Hepatocyte (in vitro differentiated cells): ENCODE measurements around the gene PDE7B. TPM values are rescaled to one million over a fixed set of nuclear protein-coding genes. Genes with fewer than 3 reads are reported as not detected.

Experiments used
- DNase-seq: peaks from one replicate; pipeline ENCODE4 v3.0.0-alpha.2; 2016; ENCODE audit warnings: low spot score
- H2AFZ ChIP-seq: fragments of 200-600 bp; sonication (generic); 2 replicates; pipeline ENCODE4 v1.6.0; 2016; ENCODE audit warnings: antibody characterized with exemption, mild to moderate bottlenecking
- H3K27ac ChIP-seq: fragments of 200-600 bp; sonication (generic); 2 replicates; pipeline ENCODE4 v1.5.1; 2016; ENCODE audit warnings: mild to moderate bottlenecking
- H3K27me3 ChIP-seq: fragments of 200-600 bp; sonication (generic); 2 replicates; pipeline ENCODE4 v1.6.1; 2016
- H3K36me3 ChIP-seq: fragments of 200-600 bp; sonication (generic); replicated peaks from 2 replicates; pipeline ENCODE4 v1.5.1; 2016; ENCODE audit warnings: low read depth; ENCODE audit not compliant: insufficient read depth
- H3K4me1 ChIP-seq: fragments of 200-600 bp; sonication (generic); 2 replicates; pipeline ENCODE4 v1.5.1; 2016; ENCODE audit warnings: mild to moderate bottlenecking, moderate library complexity; ENCODE audit not compliant: insufficient read depth
- H3K4me2 ChIP-seq: fragments of 200-600 bp; sonication (generic); 2 replicates; pipeline ENCODE4 v1.6.0; 2016
- H3K4me3 ChIP-seq: fragments of 200-600 bp; sonication (generic); 2 replicates; pipeline ENCODE4 v1.5.1; 2016; ENCODE audit warnings: mild to moderate bottlenecking
- H3K79me2 ChIP-seq: fragments of 200-600 bp; sonication (generic); 2 replicates; pipeline ENCODE4 v1.6.0; 2017; ENCODE audit warnings: mild to moderate bottlenecking
- H3K9me2 ChIP-seq: fragments of 200-600 bp; sonication (generic); replicated peaks from 2 replicates; pipeline ENCODE4 v1.6.0; 2017; ENCODE audit warnings: mild to moderate bottlenecking; ENCODE audit not compliant: insufficient read depth
- H3K9me3 ChIP-seq: fragments of 200-600 bp; sonication (generic); 2 replicates; pipeline ENCODE4 v1.5.1; 2016; ENCODE audit warnings: low read depth, mild to moderate bottlenecking
- H4K20me1 ChIP-seq: fragments of 200-600 bp; sonication (generic); 2 replicates; pipeline ENCODE4 v1.6.0; 2016; ENCODE audit warnings: mild to moderate bottlenecking; ENCODE audit not compliant: insufficient read depth, poor library complexity, severe bottlenecking
- CTCF ChIP-seq: fragments of 200-600 bp; sonication (generic); IDR thresholded peaks from 2 replicates; pipeline ENCODE4 v1.5.1; 2016; ENCODE audit warnings: antibody characterized with exemption, mild to moderate bottlenecking; ENCODE audit not compliant: poor library complexity
- EZH2 ChIP-seq: fragments of 200-600 bp; sonication (generic); IDR thresholded peaks from 2 replicates; pipeline ENCODE4 v1.6.1; 2016; ENCODE audit warnings: antibody characterized with exemption, mild to moderate bottlenecking, borderline replicate concordance
- EZH2phosphoT487 ChIP-seq: fragments of 200-600 bp; sonication (generic); IDR thresholded peaks from one replicate; pipeline ENCODE4 v1.6.1; 2018; ENCODE audit warnings: antibody characterized with exemption, mild to moderate bottlenecking, low read depth, moderate library complexity; ENCODE audit not compliant: unreplicated experiment, severe bottlenecking
- WGBS: methylation state at CpG from one replicate; pipeline ENCODE4 v1.1.6; 2016; ENCODE audit warnings: low lambda C conversion rate; ENCODE audit errors: missing lambda C conversion rate; 5-methylcytosine and 5-hydroxymethylcytosine counted together
- polyA plus RNA-seq: library from polyadenylated mRNA; unstranded; fragments of >200 nt; fragmentation: Nextera tagmentation; extraction: Ambion mirVana; gene quantifications from 2 replicates; pipeline ENCODE4 v1.2.1, GENCODE V29; 2016
- total RNA-seq: library from RNA; depleted of rRNA; stranded (reverse); fragments of >200 nt; gene quantifications from 2 replicates; pipeline ENCODE4 v1.2.3, GENCODE V29; 2014

The PDE7B gene
- total and polyA plus RNA-seq, 2 experiments from 2014 or later = 3.4 to 7.2 TPM

GRCh38 chr6:136025736-136026135 lies 174.2 kb downstream of the PDE7B start:
- no peak for DNase-seq
- Histone ChIP-seq H3K27me3 (no peaks in the 10 kb centered on the region), H2AFZ (no peak overlapping the region), H4K20me1 (no peaks in the 10 kb centered on the region), H3K9me3 (no peaks in the 10 kb centered on the region), H3K9me2 (no peaks in the 10 kb centered on the region), H3K27ac (no peak overlapping the region), H3K4me3 (no peak overlapping the region), H3K4me1 (no peaks in the 10 kb centered on the region), H3K79me2 (no peaks in the 10 kb centered on the region), H3K4me2 (no peak overlapping the region), H3K36me3 (no peaks in the 10 kb centered on the region)
- no peak for TF ChIP-seq EZH2
- TF ChIP-seq CTCF = no peak
- TF ChIP-seq EZH2phosphoT487 = no peak
- 84% methylated on average over 2 of the region's 2 CpGs for WGBS

GRCh38 chr6:136030131-136030530 lies 178.6 kb downstream of the PDE7B start:
- no peaks in the 10 kb centered on the region for H3K36me3 ChIP-seq
- H3K79me2 ChIP-seq = no peaks in the 10 kb centered on the region
- 69% methylated on average over 3 of the region's 3 CpGs for WGBS
- H3K9me2 ChIP-seq = no peaks in the 10 kb centered on the region
- no peaks in the 10 kb centered on the region for H3K9me3 ChIP-seq
- no peaks in the 10 kb centered on the region for H3K27me3 ChIP-seq
- peaks cover 13% of the 10 kb centered on the region for H3K4me1 ChIP-seq
- H3K4me3 ChIP-seq = no peak overlapping the region
- TF ChIP-seq CTCF (no peak), EZH2phosphoT487 (no peak), EZH2 (no peak)
- DNase-seq = no peak
- no peak overlapping the region for H3K4me2 ChIP-seq
- H2AFZ ChIP-seq = no peak overlapping the region
- no peaks in the 10 kb centered on the region for H4K20me1 ChIP-seq
- H3K27ac ChIP-seq = peak overlapping the region; percentile 41

GRCh38 chr6:136031982-136032381 lies 180.5 kb downstream of the PDE7B start:
- Histone ChIP-seq H3K27ac (no peak overlapping the region), H3K79me2 (no peaks in the 10 kb centered on the region), H3K4me3 (no peak overlapping the region), H3K36me3 (no peaks in the 10 kb centered on the region), H2AFZ (no peak overlapping the region), H3K9me2 (no peaks in the 10 kb centered on the region), H3K4me1 (peaks cover 13% of the 10 kb centered on the region), H3K9me3 (no peaks in the 10 kb centered on the region), H4K20me1 (no peaks in the 10 kb centered on the region), H3K4me2 (no peak overlapping the region), H3K27me3 (no peaks in the 10 kb centered on the region)
- no peak for TF ChIP-seq EZH2
- TF ChIP-seq CTCF = peak; percentile 47
- TF ChIP-seq EZH2phosphoT487 = no peak
- DNase-seq = peak; percentile 40

GRCh38 chr6:136033416-136033815 lies 181.9 kb downstream of the PDE7B start:
- Histone ChIP-seq H3K27ac (no peak overlapping the region), H3K4me1 (peaks cover 26% of the 10 kb centered on the region), H3K79me2 (no peaks in the 10 kb centered on the region), H3K36me3 (no peaks in the 10 kb centered on the region), H3K4me3 (no peak overlapping the region), H3K27me3 (no peaks in the 10 kb centered on the region), H2AFZ (no peak overlapping the region), H4K20me1 (no peaks in the 10 kb centered on the region), H3K4me2 (no peak overlapping the region), H3K9me2 (no peaks in the 10 kb centered on the region), H3K9me3 (no peaks in the 10 kb centered on the region)
- 71% methylated on average over 4 of the region's 4 CpGs for WGBS
- no peak for DNase-seq
- no peak for TF ChIP-seq EZH2
- no peak for TF ChIP-seq CTCF
